ENCODE measurements around the gene ARRB1.

DNA sequence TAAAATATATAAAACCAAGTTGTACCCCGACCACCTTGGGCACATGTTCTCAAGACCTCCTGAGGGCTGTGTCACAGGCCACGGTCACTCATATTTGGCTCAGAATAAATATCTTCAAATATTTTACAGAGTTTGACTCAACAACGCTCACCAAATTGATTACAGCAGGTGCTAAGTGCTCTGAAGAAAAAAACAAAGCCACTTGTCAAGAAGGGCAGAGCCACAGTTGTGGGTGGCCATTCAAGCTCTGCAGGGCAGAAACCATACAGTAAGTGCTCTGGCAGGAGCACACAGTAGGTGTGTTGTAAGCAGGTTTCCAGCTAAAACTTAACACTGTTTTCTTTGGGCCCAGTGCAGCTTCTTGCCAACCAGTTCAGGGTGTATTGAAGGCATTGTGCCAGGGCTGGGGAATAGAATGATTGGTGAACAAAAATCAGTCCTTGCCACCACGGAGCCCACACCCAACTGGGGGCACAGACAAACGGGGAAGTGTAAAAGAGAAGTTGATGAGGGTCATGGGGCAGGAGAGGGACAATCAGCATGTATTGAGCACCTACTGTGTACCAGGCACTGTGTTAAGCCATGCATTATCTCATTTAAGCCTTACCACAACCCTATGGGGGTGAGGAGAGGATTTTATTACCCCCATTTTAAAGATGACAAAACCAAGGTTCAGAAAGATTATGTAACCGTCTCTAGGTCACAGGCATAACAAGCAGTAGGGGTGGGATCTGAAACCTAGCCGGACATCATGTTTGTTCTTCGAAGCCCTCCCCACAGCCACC is 18.2 kb downstream of the ARRB1 start:
- TF ChIP-seq, protein P1, sequence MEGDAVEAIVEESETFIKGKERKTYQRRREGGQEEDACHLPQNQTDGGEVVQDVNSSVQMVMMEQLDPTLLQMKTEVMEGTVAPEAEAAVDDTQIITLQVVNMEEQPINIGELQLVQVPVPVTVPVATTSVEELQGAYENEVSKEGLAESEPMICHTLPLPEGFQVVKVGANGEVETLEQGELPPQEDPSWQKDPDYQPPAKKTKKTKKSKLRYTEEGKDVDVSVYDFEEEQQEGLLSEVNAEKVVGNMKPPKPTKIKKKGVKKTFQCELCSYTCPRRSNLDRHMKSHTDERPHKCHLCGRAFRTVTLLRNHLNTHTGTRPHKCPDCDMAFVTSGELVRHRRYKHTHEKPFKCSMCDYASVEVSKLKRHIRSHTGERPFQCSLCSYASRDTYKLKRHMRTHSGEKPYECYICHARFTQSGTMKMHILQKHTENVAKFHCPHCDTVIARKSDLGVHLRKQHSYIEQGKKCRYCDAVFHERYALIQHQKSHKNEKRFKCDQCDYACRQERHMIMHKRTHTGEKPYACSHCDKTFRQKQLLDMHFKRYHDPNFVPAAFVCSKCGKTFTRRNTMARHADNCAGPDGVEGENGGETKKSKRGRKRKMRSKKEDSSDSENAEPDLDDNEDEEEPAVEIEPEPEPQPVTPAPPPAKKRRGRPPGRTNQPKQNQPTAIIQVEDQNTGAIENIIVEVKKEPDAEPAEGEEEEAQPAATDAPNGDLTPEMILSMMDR (IDR thresholded peaks at IDR 0.05; ENCODE audit: low read length): no peak
- TF ChIP-seq EZH2 (IDR thresholded peaks at IDR 0.05; ENCODE audit: borderline replicate concordance, low read length): no peak

All from OCI-LY1 (cell line).